ENCODE measurements around the gene DENND1B. TPM values are rescaled to one million over a fixed set of nuclear protein-coding genes. Genes with fewer than 3 reads are reported as not detected.

DENND1B gene
- polyA plus RNA-seq, 1 of the 3 experiments (the other 2 are of a cell fraction): 1.4 TPM

GRCh38 chr1:197599789-197600188 is 175.5 kb downstream of the DENND1B start:
- H3K4me2 ChIP-seq: no peak overlapping the region
- POLR2A ChIA-PET: no interaction called here
- no peaks in the 10 kb centered on the region for H3K4me1 ChIP-seq (ENCODE audit: control insufficient read depth in 1 of 2, insufficient read depth in 2 of 2, low read depth in 1 of 2, low read length in 1 of 2)
- H3K9me2 ChIP-seq: no peaks in the 10 kb centered on the region
- no peak for DNase-seq
- H3K79me2 ChIP-seq (ENCODE audit: insufficient read depth): no peaks in the 10 kb centered on the region
- H2AFZ ChIP-seq (ENCODE audit: low read depth): no peak overlapping the region
- no peak overlapping the region for H3K9ac ChIP-seq
- no peaks in the 10 kb centered on the region for H3K9me3 ChIP-seq
- 79% methylated on average over 3 of the region's 3 CpGs for WGBS (ENCODE audit: low lambda C conversion rate)
- no peak overlapping the region for H3K27ac ChIP-seq (ENCODE audit: low read depth in 2 of 2, low read length in 1 of 2)
- H3K36me3 ChIP-seq (replicated peaks in 1 of 2; ENCODE audit: control insufficient read depth in 1 of 2, insufficient read depth in 2 of 2, low read length in 1 of 2): peaks cover 2 to 4% of the 10 kb centered on the region in 2 experiments
- CTCF ChIA-PET: no interaction called here
- no peak for TF ChIP-seq SMC3 (IDR thresholded peaks at IDR 0.05; ENCODE audit: low read depth, low read length)
- TF ChIP-seq FOXJ3 (CRISPR knock-in tag; IDR thresholded peaks at IDR 0.05): no peak
- no peak for TF ChIP-seq TAF1 (IDR thresholded peaks at IDR 0.05; ENCODE audit: borderline replicate concordance, low read depth, low read length)
- no peak for TF ChIP-seq JUND (IDR thresholded peaks at IDR 0.05)
- TF ChIP-seq NFIC (IDR thresholded peaks at IDR 0.05; ENCODE audit: borderline replicate concordance): no peak
- no peak for TF ChIP-seq RXRA (IDR thresholded peaks at IDR 0.05; ENCODE audit: borderline replicate concordance, low read depth)
- no peak for TF ChIP-seq USF1 (IDR thresholded peaks at IDR 0.05; ENCODE audit: borderline replicate concordance, low read depth)
- no peak for TF ChIP-seq YY1 (IDR thresholded peaks at IDR 0.05; ENCODE audit: low read depth)
- TF ChIP-seq REST (IDR thresholded peaks at IDR 0.05; ENCODE audit: low read depth, low read length): no peak
- no peak for TF ChIP-seq PBX3 (IDR thresholded peaks at IDR 0.05)
- no peak for TF ChIP-seq MEF2A (IDR thresholded peaks at IDR 0.05; ENCODE audit: borderline replicate concordance, low read depth)
- TF ChIP-seq MXI1 (IDR thresholded peaks at IDR 0.05; ENCODE audit: low read depth, low read length): no peak
- TF ChIP-seq SIN3A (IDR thresholded peaks at IDR 0.05; ENCODE audit: borderline replicate concordance, low read depth, low read length): no peak
- no peak for TF ChIP-seq RCOR1 (IDR thresholded peaks at IDR 0.05; ENCODE audit: low read length)
- no peak overlapping the region for H3K4me3 ChIP-seq (ENCODE audit: low read depth in 2 of 2, low read length in 1 of 2)
- H4K20me1 ChIP-seq (ENCODE audit: insufficient read depth): no peaks in the 10 kb centered on the region
- H3K27me3 ChIP-seq (ENCODE audit: insufficient read depth): no peaks in the 10 kb centered on the region
- H3F3A ChIP-seq (replicated peaks; ENCODE audit: insufficient read depth): no peaks in the 10 kb centered on the region
